ENCODE data around the gene AADACL3. TPM values are rescaled to one million over a fixed set of nuclear protein-coding genes. Genes with fewer than 3 reads are reported as not detected.

Gene AADACL3
- polyA plus RNA-seq, 1 of the 3 experiments (the other 2 are of a cell fraction), result not detected

DNA sequence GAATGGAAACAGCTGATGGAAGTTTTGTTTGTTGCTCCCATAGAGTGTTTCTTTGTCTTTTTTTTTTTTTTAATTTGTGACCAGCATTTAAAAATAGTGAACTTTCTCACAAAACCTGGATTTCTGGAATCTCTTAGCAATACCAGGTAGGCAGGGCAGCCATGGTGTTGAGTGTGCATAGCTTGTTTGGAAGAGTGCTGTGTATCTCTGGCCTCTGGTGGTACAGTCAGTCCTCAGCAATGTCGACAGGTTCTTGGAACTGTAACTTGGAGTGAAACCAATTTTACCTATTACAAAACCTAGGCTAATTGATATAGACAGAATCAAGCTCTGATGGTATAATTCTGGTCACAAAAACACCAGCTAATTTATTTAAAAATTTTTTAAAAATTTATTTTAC is 6.7 kb downstream of the AADACL3 start:
- POLR2A ChIA-PET, result no interaction called here
- no peaks in the 10 kb centered on the region for H3K79me2 ChIP-seq (ENCODE audit: insufficient read depth)
- H3F3A ChIP-seq (replicated peaks; ENCODE audit: insufficient read depth), result no peaks in the 10 kb centered on the region
- no peak for DNase-seq
- CTCF ChIA-PET, result interaction anchor here (0.9 kb wide), 1 partner anchor 408 kb away, joined by 3 read pairs; no protein-coding TSS in a partner anchor
- WGBS (ENCODE audit: low lambda C conversion rate), result 8% methylated on average over 1 of the region's 1 CpG
- no peak overlapping the region for H3K4me2 ChIP-seq
- H4K20me1 ChIP-seq (ENCODE audit: insufficient read depth), result no peaks in the 10 kb centered on the region
- no peak for TF ChIP-seq POLR2AphosphoS5 (IDR thresholded peaks at IDR 0.05; ENCODE audit: low read depth, low read length)
- no peak for TF ChIP-seq JUND (IDR thresholded peaks at IDR 0.05)
- TF ChIP-seq, protein P1, sequence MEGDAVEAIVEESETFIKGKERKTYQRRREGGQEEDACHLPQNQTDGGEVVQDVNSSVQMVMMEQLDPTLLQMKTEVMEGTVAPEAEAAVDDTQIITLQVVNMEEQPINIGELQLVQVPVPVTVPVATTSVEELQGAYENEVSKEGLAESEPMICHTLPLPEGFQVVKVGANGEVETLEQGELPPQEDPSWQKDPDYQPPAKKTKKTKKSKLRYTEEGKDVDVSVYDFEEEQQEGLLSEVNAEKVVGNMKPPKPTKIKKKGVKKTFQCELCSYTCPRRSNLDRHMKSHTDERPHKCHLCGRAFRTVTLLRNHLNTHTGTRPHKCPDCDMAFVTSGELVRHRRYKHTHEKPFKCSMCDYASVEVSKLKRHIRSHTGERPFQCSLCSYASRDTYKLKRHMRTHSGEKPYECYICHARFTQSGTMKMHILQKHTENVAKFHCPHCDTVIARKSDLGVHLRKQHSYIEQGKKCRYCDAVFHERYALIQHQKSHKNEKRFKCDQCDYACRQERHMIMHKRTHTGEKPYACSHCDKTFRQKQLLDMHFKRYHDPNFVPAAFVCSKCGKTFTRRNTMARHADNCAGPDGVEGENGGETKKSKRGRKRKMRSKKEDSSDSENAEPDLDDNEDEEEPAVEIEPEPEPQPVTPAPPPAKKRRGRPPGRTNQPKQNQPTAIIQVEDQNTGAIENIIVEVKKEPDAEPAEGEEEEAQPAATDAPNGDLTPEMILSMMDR (IDR thresholded peaks at IDR 0.05), result no peak
- TF ChIP-seq EP300 (IDR thresholded peaks at IDR 0.05; ENCODE audit: borderline replicate concordance in 1 of 2, low read depth in 1 of 2, low read length in 1 of 2), result no peak
- no peak for TF ChIP-seq SMC3 (IDR thresholded peaks at IDR 0.05; ENCODE audit: low read depth, low read length)
- no peak for TF ChIP-seq GABPA (IDR thresholded peaks at IDR 0.05; ENCODE audit: low read depth)
- TF ChIP-seq GATA2 (CRISPR knock-in tag; IDR thresholded peaks at IDR 0.05), result no peak
- TF ChIP-seq CHD2 (IDR thresholded peaks at IDR 0.05; ENCODE audit: low read length, partially characterized antibody), result no peak
- no peak for TF ChIP-seq MXI1 (IDR thresholded peaks at IDR 0.05; ENCODE audit: low read depth, low read length)
- no peak for TF ChIP-seq NFIC (IDR thresholded peaks at IDR 0.05; ENCODE audit: borderline replicate concordance)
- no peak for TF ChIP-seq FOXM1 (IDR thresholded peaks at IDR 0.05; ENCODE audit: low read depth)
- TF ChIP-seq, protein P2, sequence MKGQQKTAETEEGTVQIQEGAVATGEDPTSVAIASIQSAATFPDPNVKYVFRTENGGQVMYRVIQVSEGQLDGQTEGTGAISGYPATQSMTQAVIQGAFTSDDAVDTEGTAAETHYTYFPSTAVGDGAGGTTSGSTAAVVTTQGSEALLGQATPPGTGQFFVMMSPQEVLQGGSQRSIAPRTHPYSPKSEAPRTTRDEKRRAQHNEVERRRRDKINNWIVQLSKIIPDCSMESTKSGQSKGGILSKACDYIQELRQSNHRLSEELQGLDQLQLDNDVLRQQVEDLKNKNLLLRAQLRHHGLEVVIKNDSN (IDR thresholded peaks at IDR 0.05; ENCODE audit: borderline replicate concordance, low read depth), result no peak
- no peak for TF ChIP-seq RAD21 (IDR thresholded peaks at IDR 0.05; ENCODE audit: low read length)
- TF ChIP-seq, protein P3, sequence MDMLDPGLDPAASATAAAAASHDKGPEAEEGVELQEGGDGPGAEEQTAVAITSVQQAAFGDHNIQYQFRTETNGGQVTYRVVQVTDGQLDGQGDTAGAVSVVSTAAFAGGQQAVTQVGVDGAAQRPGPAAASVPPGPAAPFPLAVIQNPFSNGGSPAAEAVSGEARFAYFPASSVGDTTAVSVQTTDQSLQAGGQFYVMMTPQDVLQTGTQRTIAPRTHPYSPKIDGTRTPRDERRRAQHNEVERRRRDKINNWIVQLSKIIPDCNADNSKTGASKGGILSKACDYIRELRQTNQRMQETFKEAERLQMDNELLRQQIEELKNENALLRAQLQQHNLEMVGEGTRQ (IDR thresholded peaks at IDR 0.05; ENCODE audit: borderline replicate concordance, low read depth, low read length), result no peak
- no peaks in the 10 kb centered on the region for H3K9me2 ChIP-seq
- no peaks in the 10 kb centered on the region for H3K36me3 ChIP-seq (replicated peaks in 1 of 2; ENCODE audit: control insufficient read depth in 1 of 2, insufficient read depth in 2 of 2, low read length in 1 of 2)
- H3K27me3 ChIP-seq (ENCODE audit: insufficient read depth), result peaks cover 5% of the 10 kb centered on the region; the same call in 1 of the 2 replicates
- no peaks in the 10 kb centered on the region for H3K4me1 ChIP-seq (ENCODE audit: control insufficient read depth in 1 of 2, insufficient read depth in 2 of 2, low read depth in 1 of 2, low read length in 1 of 2)
- H3K9me3 ChIP-seq, result no peaks in the 10 kb centered on the region
- H2AFZ ChIP-seq (ENCODE audit: low read depth), result no peak overlapping the region
- no peak overlapping the region for H3K4me3 ChIP-seq (ENCODE audit: low read depth in 2 of 2, low read length in 1 of 2)
- no peak overlapping the region for H3K27ac ChIP-seq (ENCODE audit: low read depth in 2 of 2, low read length in 1 of 2)
- H3K9ac ChIP-seq, result no peak overlapping the region

DNA sequence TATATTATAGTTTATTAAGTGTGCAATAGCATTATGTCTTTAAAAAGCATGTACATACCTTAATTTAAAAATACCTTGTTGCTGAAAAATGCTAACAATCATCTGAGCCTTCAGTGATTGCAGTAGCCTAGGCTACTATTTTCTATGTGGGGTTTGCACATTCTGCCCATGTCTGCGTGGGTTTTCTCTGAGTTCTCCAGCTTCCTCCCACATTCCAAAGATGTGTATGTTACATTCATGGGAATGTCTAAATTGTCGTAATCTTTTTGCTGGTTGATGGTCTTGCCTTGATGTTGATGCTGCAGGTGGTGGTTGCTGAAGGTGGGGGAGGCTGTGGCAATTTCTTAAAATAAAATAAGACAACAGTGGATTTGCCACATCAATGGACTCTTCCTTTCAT is 12.5 kb downstream of the AADACL3 start:
- Histone ChIP-seq H3K9me2 (no peaks in the 10 kb centered on the region), H3K27ac (ENCODE audit: low read depth in 2 of 2, low read length in 1 of 2) (no peak overlapping the region), H3K9ac (no peak overlapping the region), H2AFZ (ENCODE audit: low read depth) (no peak overlapping the region), H3K36me3 (replicated peaks in 1 of 2; ENCODE audit: control insufficient read depth in 1 of 2, insufficient read depth in 2 of 2, low read length in 1 of 2) (no peaks in the 10 kb centered on the region), H3K4me3 (ENCODE audit: low read depth in 2 of 2, low read length in 1 of 2) (no peak overlapping the region), H4K20me1 (ENCODE audit: insufficient read depth) (no peaks in the 10 kb centered on the region), H3F3A (replicated peaks; ENCODE audit: insufficient read depth) (no peaks in the 10 kb centered on the region), H3K27me3 (ENCODE audit: insufficient read depth) (peaks cover 5% of the 10 kb centered on the region; the same call in 1 of the 2 replicates), H3K9me3 (no peaks in the 10 kb centered on the region), H3K4me1 (ENCODE audit: control insufficient read depth in 1 of 2, insufficient read depth in 2 of 2, low read depth in 1 of 2, low read length in 1 of 2) (no peaks in the 10 kb centered on the region), H3K79me2 (ENCODE audit: insufficient read depth) (no peaks in the 10 kb centered on the region), H3K4me2 (no peak overlapping the region)
- POLR2A ChIA-PET, result no interaction called here
- WGBS (ENCODE audit: low lambda C conversion rate), result 6% methylated on average over 2 of the region's 2 CpGs
- CTCF ChIA-PET, result no interaction called here
- no peak for DNase-seq
- TF ChIP-seq NFIC (IDR thresholded peaks at IDR 0.05; ENCODE audit: borderline replicate concordance), result no peak
- no peak for TF ChIP-seq SIN3A (IDR thresholded peaks at IDR 0.05; ENCODE audit: borderline replicate concordance, low read depth, low read length)
- no peak for TF ChIP-seq TEAD4 (IDR thresholded peaks at IDR 0.05; ENCODE audit: borderline replicate concordance, insufficient read depth)
- TF ChIP-seq, protein P3 (IDR thresholded peaks at IDR 0.05; ENCODE audit: borderline replicate concordance, low read depth, low read length), result no peak
- no peak for TF ChIP-seq TAF1 (IDR thresholded peaks at IDR 0.05; ENCODE audit: borderline replicate concordance, low read depth, low read length)
- no peak for TF ChIP-seq JUND (IDR thresholded peaks at IDR 0.05)
- TF ChIP-seq POLR2AphosphoS5 (IDR thresholded peaks at IDR 0.05; ENCODE audit: low read depth, low read length), result no peak

Measured in SK-N-SH (cell line).